AML-193 (cell line): ENCODE results near the gene PSME3.

Experiments
- DNase-seq, 2 experiments: peaks; one replicate each; lab custom pipeline; 2025; lab: John Stamatoyannopoulos, UW

The PSME3 gene

GRCh38 chr17:42817866-42818265 lies 15.3 kb upstream of the PSME3 start:
- no peak for DNase-seq

GRCh38 chr17:42818379-42818778 lies 14.8 kb upstream of the PSME3 start:
- no peak for DNase-seq

GRCh38 chr17:42819939-42820535 lies 13.2 kb upstream of the PSME3 start:
- DNase-seq = peak; percentile 80 to 81

GRCh38 chr17:42821176-42821575 lies 12.0 kb upstream of the PSME3 start:
- no peak for DNase-seq

GRCh38 chr17:42827472-42827871 lies 5.7 kb upstream of the PSME3 start:
- no peak for DNase-seq

- no peak for DNase-seq
Measured at GRCh38 chr17:42830971-42831370, 2.2 kb upstream of the PSME3 start.

- DNase-seq = no peak
Measured at GRCh38 chr17:42832213-42832933, 824 bp upstream of the PSME3 start.

GRCh38 chr17:42833767-42834422 lies 698 bp downstream of the PSME3 start:
- no peak for DNase-seq

- no peak for DNase-seq
Measured at GRCh38 chr17:42835732-42836131, 2.5 kb downstream of the PSME3 start.

- DNase-seq = no peak
Measured at GRCh38 chr17:42841975-42842685, 8.9 kb downstream of the PSME3 start.

- peak; percentile 49 to 73 for DNase-seq
Measured at GRCh38 chr17:42843358-42843934, 10.2 kb downstream of the PSME3 start.

GRCh38 chr17:42844271-42844670 lies 11.1 kb downstream of the PSME3 start, which contains the start of gene AOC2:
TSS of gene AOC2 (plus strand) at chr17:42844580. CDS start at chr17:42844627, 47 bp downstream.
- DNase-seq = no peak

GRCh38 chr17:42844761-42845555 lies 11.8 kb downstream of the PSME3 start:
- DNase-seq = no peak

- DNase-seq = no peak
Measured at GRCh38 chr17:42845556-42845917, 12.3 kb downstream of the PSME3 start.

GRCh38 chr17:42845918-42846593 lies 12.9 kb downstream of the PSME3 start:
- DNase-seq = no peak

- no peak for DNase-seq
Measured at GRCh38 chr17:42846594-42847280, 13.5 kb downstream of the PSME3 start.

GRCh38 chr17:42848093-42848492 lies 14.9 kb downstream of the PSME3 start:
- no peak for DNase-seq

- DNase-seq = no peak
Measured at GRCh38 chr17:42849031-42849430, 15.8 kb downstream of the PSME3 start.

GRCh38 chr17:42849451-42850181 lies 16.4 kb downstream of the PSME3 start:
- no peak for DNase-seq

- DNase-seq = no peak
Measured at GRCh38 chr17:42850954-42851353, 17.8 kb downstream of the PSME3 start, which contains the start of gene AOC3. TSS of gene AOC3 (plus strand) at chr17:42851199. CDS start at chr17:42851344, 145 bp downstream.
